Measurements from ENCODE around the gene AP1G2.
"Not testable (repeated sequence)": the region's sequence is repeated elsewhere in the genome, so short reads cannot be mapped to it uniquely, and the experiment has no call there.

The AP1G2 gene

GRCh38 chr14:23590198-23590597 lies 22.6 kb upstream of the AP1G2 start:
- no peak for DNase-seq

- no peak for DNase-seq
Observed at GRCh38 chr14:23589606-23590005, 22.0 kb upstream of the AP1G2 start.

GRCh38 chr14:23588884-23589598 lies 21.4 kb upstream of the AP1G2 start:
- DNase-seq = peak; percentile 93

GRCh38 chr14:23584527-23585203 lies 17.1 kb upstream of the AP1G2 start:
- DNase-seq = not testable (repeated sequence)

- not testable (repeated sequence) for DNase-seq
Observed at GRCh38 chr14:23583761-23584526, 16.4 kb upstream of the AP1G2 start.

GRCh38 chr14:23582906-23583760 lies 15.5 kb upstream of the AP1G2 start:
- peak; percentile 13 for DNase-seq

GRCh38 chr14:23580948-23581281 lies 13.3 kb upstream of the AP1G2 start:
- DNase-seq = no peak

- DNase-seq = no peak
Observed at GRCh38 chr14:23580152-23580926, 12.7 kb upstream of the AP1G2 start.

- DNase-seq = no peak
Observed at GRCh38 chr14:23579739-23580138, 12.1 kb upstream of the AP1G2 start.

GRCh38 chr14:23579311-23579630 lies 11.7 kb upstream of the AP1G2 start:
- no peak for DNase-seq

- peak; percentile 62 for DNase-seq
Observed at GRCh38 chr14:23578560-23579310, 11.1 kb upstream of the AP1G2 start, which contains the start of gene JPH4. JPH4 (minus strand) TSS chr14:23578790; CDS start chr14:23577453, 1,337 bp downstream.

GRCh38 chr14:23577710-23578392 lies 10.3 kb upstream of the AP1G2 start:
- peak; percentile 46 for DNase-seq

GRCh38 chr14:23577004-23577681 lies 9.6 kb upstream of the AP1G2 start:
- DNase-seq = peak; percentile 27

GRCh38 chr14:23573384-23574015 lies 5.9 kb upstream of the AP1G2 start:
- no peak for DNase-seq

- no peak for DNase-seq
Observed at GRCh38 chr14:23572836-23573235, 5.2 kb upstream of the AP1G2 start.

- no peak for DNase-seq
Observed at GRCh38 chr14:23572524-23572828, 4.9 kb upstream of the AP1G2 start.

- no peak for DNase-seq
Observed at GRCh38 chr14:23571701-23572523, 4.3 kb upstream of the AP1G2 start.

GRCh38 chr14:23570806-23571483 lies 3.4 kb upstream of the AP1G2 start:
- DNase-seq = no peak

Measured in NCI-H82 (cell line).